ENCODE data around the gene TMEM252.

The TMEM252 gene

GRCh38 chr9:68541568-68541967 lies 885 bp upstream of the TMEM252 start:
- no peak for DNase-seq (ENCODE audit: low spot score)

GRCh38 chr9:68538200-68538599 lies 2.5 kb downstream of the TMEM252 start:
- no peak for DNase-seq (ENCODE audit: low spot score)

GRCh38 chr9:68537616-68537880 lies 3.1 kb downstream of the TMEM252 start:
- no peak for DNase-seq (ENCODE audit: low spot score)

GRCh38 chr9:68536876-68537615 lies 3.6 kb downstream of the TMEM252 start:
- DNase-seq (ENCODE audit: low spot score), result no peak

GRCh38 chr9:68533678-68534077 lies 7.0 kb downstream of the TMEM252 start:
- DNase-seq (ENCODE audit: low spot score), result no peak

- DNase-seq (ENCODE audit: low spot score), result no peak
These were observed 8.6 kb downstream of the TMEM252 start for GRCh38 chr9:68532131-68532530.

GRCh38 chr9:68530618-68531017 lies 10.1 kb downstream of the TMEM252 start:
- DNase-seq (ENCODE audit: low spot score), result no peak

- DNase-seq (ENCODE audit: low spot score), result no peak
These were observed 17.2 kb downstream of the TMEM252 start for GRCh38 chr9:68523367-68523936.

- no peak for DNase-seq (ENCODE audit: low spot score)
These were observed 17.7 kb downstream of the TMEM252 start for GRCh38 chr9:68522954-68523353.

- peak; percentile 40 for DNase-seq (ENCODE audit: low spot score)
These were observed 18.6 kb downstream of the TMEM252 start for GRCh38 chr9:68522131-68522530.

GRCh38 chr9:68515326-68516017 lies 25.2 kb downstream of the TMEM252 start:
- no peak for DNase-seq (ENCODE audit: low spot score)

GRCh38 chr9:68513981-68514380 lies 26.7 kb downstream of the TMEM252 start:
- no peak for DNase-seq (ENCODE audit: low spot score)

GRCh38 chr9:68513385-68513784 lies 27.3 kb downstream of the TMEM252 start:
- no peak for DNase-seq (ENCODE audit: low spot score)

GRCh38 chr9:68509689-68510088 lies 31.0 kb downstream of the TMEM252 start:
- DNase-seq (ENCODE audit: low spot score), result no peak

GRCh38 chr9:68508547-68508946 lies 32.1 kb downstream of the TMEM252 start:
- no peak for DNase-seq (ENCODE audit: low spot score)

- no peak for DNase-seq (ENCODE audit: low spot score)
These were observed 32.9 kb downstream of the TMEM252 start for GRCh38 chr9:68507806-68508145.

- peak; percentile 3 for DNase-seq (ENCODE audit: low spot score)
These were observed 33.4 kb downstream of the TMEM252 start for GRCh38 chr9:68507130-68507805.

- no peak for DNase-seq (ENCODE audit: low spot score)
These were observed 34.1 kb downstream of the TMEM252 start for GRCh38 chr9:68506551-68506950.

- DNase-seq (ENCODE audit: low spot score), result peak; percentile 20
These were observed 34.8 kb downstream of the TMEM252 start for GRCh38 chr9:68505681-68506409.

- DNase-seq (ENCODE audit: low spot score), result no peak
These were observed 38.4 kb downstream of the TMEM252 start for GRCh38 chr9:68502279-68502678.

GRCh38 chr9:68500457-68501381 lies 40.0 kb downstream of the TMEM252 start:
- no peak for DNase-seq (ENCODE audit: low spot score)

Measured in globus pallidus (tissue), 1 donor.